Subcutaneous abdominal adipose tissue (tissue), 5 donors: ENCODE data around the gene CCDC85B.

Source experiments
- H3K27ac ChIP-seq: one replicate; pipeline ENCODE4 v1.7.0; 2013; ENCODE audit warnings: low read depth, mild to moderate bottlenecking, inconsistent platforms, low read length, moderate library complexity
- H3K27me3 ChIP-seq, 5 donors: one replicate each; pipeline ENCODE4 v1.7.0; 2013; ENCODE audit warnings: low read length in 5 of 5, inconsistent platforms in 1 of 5; ENCODE audit not compliant: control insufficient read depth in 5 of 5, insufficient read depth in 4 of 5
- H3K36me3 ChIP-seq, 5 donors: one replicate each; pipeline ENCODE4 v1.7.0; 2013; ENCODE audit warnings: low read length in 5 of 5; ENCODE audit not compliant: control insufficient read depth in 5 of 5, insufficient read depth in 5 of 5
- H3K4me1 ChIP-seq, 5 donors: one replicate each; pipeline ENCODE4 v1.7.0; 2013; ENCODE audit warnings: low read length in 5 of 5, mild to moderate bottlenecking in 3 of 5, moderate library complexity in 1 of 5; ENCODE audit not compliant: control insufficient read depth in 5 of 5, insufficient read depth in 5 of 5
- H3K4me3 ChIP-seq, 5 donors: one replicate each; pipeline ENCODE4 v1.7.0; 2013; ENCODE audit warnings: low read length in 5 of 5, low read depth in 1 of 5
- H3K9ac ChIP-seq, 5 donors: one replicate each; pipeline ENCODE4 v1.7.0; 2013; ENCODE audit warnings: low read length in 5 of 5, mild to moderate bottlenecking in 4 of 5, moderate library complexity in 3 of 5
- H3K9me3 ChIP-seq, 5 donors: one replicate each; pipeline ENCODE4 v1.7.0; 2013; ENCODE audit warnings: low read length in 5 of 5; ENCODE audit not compliant: control insufficient read depth in 5 of 5
- donor health status: healthy.
- donor health status: healthy.
- donor health status: healthy.
- donor health status: healthy.
- donor health status: healthy.

The CCDC85B gene

GRCh38 chr11:65907878-65908277 is 17.4 kb downstream of the CCDC85B start:
- Histone ChIP-seq H3K9me3 (no peaks in the 10 kb centered on the region), H3K27ac (no peak overlapping the region), H3K9ac (no peak overlapping the region), H3K27me3 (peaks cover 0 to 8% (median 6%) of the 10 kb centered on the region in 5 donors), H3K4me3 (no peak overlapping the region), H3K4me1 (peaks cover 7 to 13% (median 12%) of the 10 kb centered on the region in 5 donors), H3K36me3 (no peaks in the 10 kb centered on the region)

- no peak overlapping the region for H3K4me3 ChIP-seq
- H3K4me1 ChIP-seq = peaks cover 25 to 41% (median 37%) of the 10 kb centered on the region in 5 donors
- peaks cover 0 to 8% (median 6%) of the 10 kb centered on the region in 5 donors for H3K27me3 ChIP-seq
- peak overlapping the region; percentile 18 for H3K27ac ChIP-seq
- H3K9me3 ChIP-seq = no peaks in the 10 kb centered on the region
- H3K9ac ChIP-seq = peak overlapping the region in 3 of 5 donors; percentile 6 to 45 (median 14)
- peaks cover 0 to 2% (median under 1%) of the 10 kb centered on the region in 5 donors for H3K36me3 ChIP-seq
These were observed 21.5 kb downstream of the CCDC85B start for GRCh38 chr11:65911682-65912568.

GRCh38 chr11:65912845-65913244 is 22.4 kb downstream of the CCDC85B start:
- no peaks in the 10 kb centered on the region for H3K9me3 ChIP-seq
- H3K27me3 ChIP-seq = peaks cover 0 to 8% (median 6%) of the 10 kb centered on the region in 5 donors
- H3K4me3 ChIP-seq = no peak overlapping the region
- no peak overlapping the region for H3K9ac ChIP-seq
- peaks cover 28 to 50% (median 46%) of the 10 kb centered on the region in 5 donors for H3K4me1 ChIP-seq
- H3K27ac ChIP-seq = no peak overlapping the region
- H3K36me3 ChIP-seq = peaks cover 0 to 7% (median 6%) of the 10 kb centered on the region in 5 donors

GRCh38 chr11:65915101-65915820 is 24.8 kb downstream of the CCDC85B start:
- Histone ChIP-seq H3K36me3 (peaks cover 0 to 7% (median 6%) of the 10 kb centered on the region in 5 donors), H3K4me1 (peaks cover 32 to 63% (median 59%) of the 10 kb centered on the region in 5 donors), H3K27me3 (peaks cover 0 to 5% (median 1%) of the 10 kb centered on the region in 5 donors), H3K9me3 (no peaks in the 10 kb centered on the region), H3K4me3 (peak overlapping the region in 2 of 5 donors; percentile 19 to 31), H3K27ac (peak overlapping the region; percentile 86), H3K9ac (peak overlapping the region in 3 of 5 donors; percentile 26 to 100 (median 51))

- H3K4me3 ChIP-seq = peak overlapping the region in 3 of 5 donors; percentile 19 to 31 (median 30)
- H3K9ac ChIP-seq = peak overlapping the region; percentile 26 to 100 (median 51)
- H3K9me3 ChIP-seq = no peaks in the 10 kb centered on the region
- peaks cover 0 to 5% (median 0%) of the 10 kb centered on the region in 5 donors for H3K27me3 ChIP-seq
- H3K36me3 ChIP-seq = peaks cover 0 to 7% (median 6%) of the 10 kb centered on the region in 5 donors
- peaks cover 36 to 69% (median 65%) of the 10 kb centered on the region in 5 donors for H3K4me1 ChIP-seq
- H3K27ac ChIP-seq = peak overlapping the region; percentile 86
These were observed 25.4 kb downstream of the CCDC85B start for GRCh38 chr11:65915821-65916251.

GRCh38 chr11:65916391-65916790 is 25.9 kb downstream of the CCDC85B start:
- H3K4me3 ChIP-seq = peak overlapping the region in 3 of 5 donors; percentile 13 to 27 (median 22)

DNA sequence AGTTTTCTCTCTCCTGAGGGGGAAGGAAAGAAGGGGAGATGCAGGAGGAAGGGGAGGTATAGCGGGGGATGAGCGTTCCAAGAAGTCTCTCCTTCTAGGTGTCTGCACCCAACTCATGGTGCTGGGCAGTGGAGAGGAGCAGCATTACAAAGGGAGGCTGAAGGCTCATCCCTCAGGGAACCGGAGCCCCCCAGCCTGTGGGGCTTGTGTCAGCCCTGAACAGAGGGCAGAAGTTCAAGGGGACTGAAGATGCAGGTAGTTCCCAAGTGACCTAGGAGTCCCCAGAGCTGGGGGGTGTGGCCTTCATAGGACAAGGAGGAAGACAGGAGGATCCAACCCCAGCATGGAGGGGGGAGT is 26.6 kb downstream of the CCDC85B start:
- H3K9me3 ChIP-seq = no peaks in the 10 kb centered on the region
- peaks cover 34 to 63% (median 62%) of the 10 kb centered on the region in 5 donors for H3K4me1 ChIP-seq
- peak overlapping the region in 3 of 5 donors; percentile 35 to 96 (median 95) for H3K4me3 ChIP-seq
- H3K27ac ChIP-seq = peak overlapping the region; percentile 86
- peak overlapping the region in 3 of 5 donors; percentile 38 to 100 (median 94) for H3K9ac ChIP-seq
- H3K27me3 ChIP-seq = peaks cover 0 to under 1% (median 0%) of the 10 kb centered on the region in 5 donors
- peaks cover 0 to 11% (median 7%) of the 10 kb centered on the region in 5 donors for H3K36me3 ChIP-seq

More at GRCh38 chr11:65916391-65916790, 25.9 kb downstream of the CCDC85B start:
- no peaks in the 10 kb centered on the region for H3K9me3 ChIP-seq
- peaks cover 36 to 70% (median 67%) of the 10 kb centered on the region in 5 donors for H3K4me1 ChIP-seq
- H3K27ac ChIP-seq = peak overlapping the region; percentile 86
- H3K9ac ChIP-seq = peak overlapping the region in 3 of 5 donors; percentile 22 to 100 (median 66)
- H3K27me3 ChIP-seq = peaks cover 0 to 5% (median 0%) of the 10 kb centered on the region in 5 donors
- H3K36me3 ChIP-seq = peaks cover 0 to 7% (median 6%) of the 10 kb centered on the region in 5 donors

GRCh38 chr11:65917434-65918210 is 27.1 kb downstream of the CCDC85B start:
- peak overlapping the region; percentile 73 to 100 (median 95) for H3K9ac ChIP-seq
- peaks cover 32 to 60% (median 59%) of the 10 kb centered on the region in 5 donors for H3K4me1 ChIP-seq
- peak overlapping the region; percentile 86 for H3K27ac ChIP-seq

More at GRCh38 chr11:65917434-65918210, 27.1 kb downstream of the CCDC85B start:
- H3K9me3 ChIP-seq = no peaks in the 10 kb centered on the region
- no peaks in the 10 kb centered on the region for H3K27me3 ChIP-seq
- peaks cover 0 to 17% (median 12%) of the 10 kb centered on the region in 5 donors for H3K36me3 ChIP-seq
- peak overlapping the region; percentile 83 to 96 (median 94) for H3K4me3 ChIP-seq
